Smooth muscle cell (in vitro differentiated cells): ENCODE results near the gene CCDC12. TPM values are rescaled to one million over a fixed set of nuclear protein-coding genes. Genes with fewer than 3 reads are reported as not detected.

Source experiments
- DNase-seq: peaks from one replicate; lab custom pipeline; 2025; ENCODE audit not compliant: unreplicated experiment; lab: John Stamatoyannopoulos, UW
- H2AFZ ChIP-seq: fragments of 200-600 bp; sonication (generic); 2 replicates; pipeline ENCODE4 v1.6.0; 2016; ENCODE audit warnings: antibody characterized with exemption, low read depth, mild to moderate bottlenecking
- H3F3A ChIP-seq: fragments of 200-600 bp; sonication (generic); 2 replicates; pipeline ENCODE4 v1.6.0; 2017; ENCODE audit warnings: antibody characterized with exemption, low read depth
- H3K27ac ChIP-seq: fragments of 200-600 bp; sonication (generic); 2 replicates; pipeline ENCODE4 v1.5.1; 2016; ENCODE audit warnings: low read depth, mild to moderate bottlenecking
- H3K27me3 ChIP-seq: fragments of 200-600 bp; sonication (generic); 2 replicates; pipeline ENCODE4 v1.6.1; 2016; ENCODE audit warnings: low read depth, mild to moderate bottlenecking
- H3K36me3 ChIP-seq: fragments of 200-600 bp; sonication (generic); 2 replicates; pipeline ENCODE4 v1.5.1; 2016; ENCODE audit warnings: low read depth
- H3K4me1 ChIP-seq: fragments of 200-600 bp; sonication (generic); 2 replicates; pipeline ENCODE4 v1.5.1; 2016; ENCODE audit warnings: low read depth
- H3K4me2 ChIP-seq: fragments of 200-600 bp; sonication (generic); 2 replicates; pipeline ENCODE4 v1.6.0; 2016; ENCODE audit warnings: mild to moderate bottlenecking
- H3K4me3 ChIP-seq: fragments of 200-600 bp; sonication (generic); 2 replicates; pipeline ENCODE4 v1.5.1; 2016; ENCODE audit warnings: mild to moderate bottlenecking
- H3K79me2 ChIP-seq: fragments of 200-600 bp; sonication (generic); 2 replicates; pipeline ENCODE4 v1.6.0; 2016; ENCODE audit warnings: low read depth, mild to moderate bottlenecking
- H3K9ac ChIP-seq: fragments of 200-600 bp; sonication (generic); 2 replicates; pipeline ENCODE4 v1.6.0; 2016; ENCODE audit warnings: low read depth
- H3K9me3 ChIP-seq: fragments of 200-600 bp; sonication (generic); replicated peaks from 2 replicates; pipeline ENCODE4 v1.5.1; 2016; ENCODE audit warnings: low read depth
- H4K20me1 ChIP-seq: fragments of 200-600 bp; sonication (generic); 2 replicates; pipeline ENCODE4 v1.6.0; 2016; ENCODE audit warnings: low read depth
- CTCF ChIP-seq: fragments of 200-600 bp; sonication (generic); IDR thresholded peaks from 2 replicates; pipeline ENCODE4 v1.5.1; 2017; ENCODE audit warnings: borderline replicate concordance, mild to moderate bottlenecking, antibody characterized with exemption; ENCODE audit not compliant: insufficient read depth, poor library complexity, severe bottlenecking
- WGBS: methylation state at CpG from one replicate; pipeline ENCODE4 v1.1.7; 2016; ENCODE audit warnings: low lambda C conversion rate; 5-methylcytosine and 5-hydroxymethylcytosine counted together
- polyA plus RNA-seq: library from polyadenylated mRNA; unstranded; fragments of >200 nt; fragmentation: Nextera tagmentation; extraction: Ambion mirVana; gene quantifications from 2 replicates; pipeline ENCODE4 v1.2.1, GENCODE V29; 2016
- total RNA-seq: library from RNA; depleted of rRNA; stranded (reverse); fragments of >200 nt; gene quantifications from 2 replicates; pipeline ENCODE4 v1.2.3, GENCODE V29; 2014

Gene CCDC12
- total and polyA plus RNA-seq, 2 experiments from 2014 or later = 23.9 to 52.4 TPM

- Histone ChIP-seq H3K4me2 (no peak overlapping the region), H3F3A (peaks cover 15% of the 10 kb centered on the region), H3K4me3 (no peak overlapping the region), H3K36me3 (no peaks in the 10 kb centered on the region), H3K9ac (no peak overlapping the region), H2AFZ (no peak overlapping the region), H3K9me3 (no peaks in the 10 kb centered on the region), H3K79me2 (no peaks in the 10 kb centered on the region), H3K27me3 (no peaks in the 10 kb centered on the region), H3K4me1 (peaks cover 8% of the 10 kb centered on the region), H3K27ac (no peak overlapping the region), H4K20me1 (no peaks in the 10 kb centered on the region)
- no peak for TF ChIP-seq CTCF
- WGBS = 100% methylated on average over 2 of the region's 3 CpGs
- no peak for DNase-seq
Observed at GRCh38 chr3:47007001-47007400, 30.5 kb upstream of the CCDC12 start.

- H3K79me2 ChIP-seq = no peaks in the 10 kb centered on the region
- TF ChIP-seq CTCF = no peak
- no peaks in the 10 kb centered on the region for H3K27me3 ChIP-seq
- no peak overlapping the region for H3K9ac ChIP-seq
- no peak overlapping the region for H2AFZ ChIP-seq
- no peak overlapping the region for H3K4me2 ChIP-seq
- no peak for DNase-seq
- no peaks in the 10 kb centered on the region for H4K20me1 ChIP-seq
- 92% methylated on average over 9 of the region's 9 CpGs for WGBS
- peaks cover 8% of the 10 kb centered on the region for H3K4me1 ChIP-seq
- no peak overlapping the region for H3K27ac ChIP-seq
- no peaks in the 10 kb centered on the region for H3K36me3 ChIP-seq
- peaks cover 12% of the 10 kb centered on the region for H3F3A ChIP-seq
- H3K9me3 ChIP-seq = no peaks in the 10 kb centered on the region
- no peak overlapping the region for H3K4me3 ChIP-seq
Observed at GRCh38 chr3:47006145-47006651, 29.7 kb upstream of the CCDC12 start.

GRCh38 chr3:47005212-47006144 is 28.9 kb upstream of the CCDC12 start:
- Histone ChIP-seq H3K27me3 (no peaks in the 10 kb centered on the region), H4K20me1 (no peaks in the 10 kb centered on the region), H3K4me1 (peaks cover 8% of the 10 kb centered on the region), H3K79me2 (no peaks in the 10 kb centered on the region), H3F3A (peaks cover 7% of the 10 kb centered on the region), H3K9me3 (no peaks in the 10 kb centered on the region), H3K9ac (no peak overlapping the region), H3K4me3 (no peak overlapping the region), H3K36me3 (no peaks in the 10 kb centered on the region), H3K4me2 (no peak overlapping the region), H2AFZ (no peak overlapping the region), H3K27ac (no peak overlapping the region)
- DNase-seq = no peak
- TF ChIP-seq CTCF = no peak
- WGBS = 90% methylated on average over 32 of the region's 32 CpGs
